A673 (cell line): ENCODE results near the gene NEMP2.

Experiments used
- CTCF ChIP-seq: fragments of 300-800, 200-600 bp; sonication (generic); conservative IDR thresholded peaks from 2 replicates; pipeline ENCODE4 v1.5.1; 2017; ENCODE audit warnings: low read depth, mild to moderate bottlenecking, antibody characterized with exemption, low read length, moderate library complexity, mixed read lengths
- EZH2 ChIP-seq: fragments of 200-600 bp; sonication (generic); IDR thresholded peaks from 2 replicates; pipeline ENCODE4 v1.6.1; 2017; ENCODE audit warnings: borderline replicate concordance, low read depth, mild to moderate bottlenecking, mixed read lengths, antibody characterized with exemption, low read length; ENCODE audit not compliant: poor library complexity, severe bottlenecking

DNA sequence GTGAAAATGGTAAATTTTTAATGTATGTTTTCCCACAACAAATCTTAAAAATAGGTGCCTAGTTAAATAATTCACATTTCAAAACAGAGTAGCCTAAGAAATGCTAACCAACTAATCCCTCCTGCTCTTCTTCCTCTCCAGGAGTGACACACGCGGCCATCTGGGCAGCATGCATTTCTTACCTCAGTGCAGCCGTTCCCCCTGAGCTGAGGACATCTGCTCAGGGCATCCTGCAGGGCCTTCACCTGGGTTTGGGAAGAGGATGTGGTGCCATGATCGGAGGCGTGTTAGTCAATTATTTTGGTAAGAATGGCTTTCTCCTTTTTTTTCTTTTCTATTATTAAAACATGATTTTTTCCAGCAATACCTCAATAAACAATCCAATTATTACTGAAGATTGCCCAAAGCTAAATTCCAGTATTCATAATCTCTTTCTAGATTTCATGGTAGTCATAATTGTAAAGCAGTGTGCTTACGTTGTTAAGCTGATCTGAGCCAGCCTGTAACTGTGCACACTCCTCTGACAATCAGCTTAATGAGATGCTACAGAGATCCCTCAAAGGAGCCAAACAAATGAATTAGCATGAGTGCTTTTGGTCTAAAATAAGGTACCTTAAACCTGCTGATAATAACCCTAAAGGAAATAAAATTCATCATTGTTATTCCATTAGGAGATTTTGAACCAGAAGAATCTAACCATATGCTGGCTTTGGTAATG is 45.8 kb downstream of the NEMP2 start:
- TF ChIP-seq CTCF (no peak), EZH2 (no peak)
